Astrocyte of the spinal cord (primary cell): ENCODE measurements around the gene COX17.
A peak's percentile ranks its signal among the peaks of the same experiment; 100 is the strongest.
"Not testable (repeated sequence)": the region's sequence is repeated elsewhere in the genome, so short reads cannot be mapped to it uniquely, and the experiment has no call there.

ENCODE experiments used
- DNase-seq: peaks from one replicate; pipeline ENCODE4 v3.0.0; 2011; ENCODE audit warnings: low read depth, low spot score
- H3K4me3 ChIP-seq: 2 replicates; pipeline ENCODE4 v1.5.1; 2011; ENCODE audit warnings: low read depth, mild to moderate bottlenecking, low read length, moderate library complexity
- in situ Hi-C: cut with HindIII; loops from 2 replicates; pipeline ENCODE4 v1.10.0; 2017; ENCODE audit warnings: low sequenced_read_pairs
- TF ChIP-seq, protein P1 (sequence below): IDR thresholded peaks from 2 replicates; pipeline ENCODE4 v1.5.1; 2012; ENCODE audit warnings: low read depth, mild to moderate bottlenecking, low read length, inconsistent platforms

COX17 gene

DNA sequence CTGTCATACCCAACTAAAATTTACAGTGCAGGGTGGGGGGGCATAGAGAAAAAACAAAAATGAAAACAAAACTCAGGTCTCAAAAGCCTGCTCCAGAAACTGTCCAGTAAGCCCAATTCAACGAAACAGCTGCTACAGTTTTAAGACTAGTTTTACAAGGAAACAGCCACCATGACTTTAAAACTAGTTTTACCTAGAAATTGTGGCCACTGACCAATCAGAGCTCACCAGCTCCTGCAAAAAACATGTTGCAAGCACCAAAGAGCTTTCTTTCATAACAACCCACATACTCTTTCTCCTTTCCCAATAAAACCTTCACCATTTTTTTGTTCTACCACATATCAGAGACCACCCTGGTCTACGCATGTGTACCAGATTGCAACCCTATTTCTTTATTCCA, 18.3 kb upstream of the COX17 start:
- no peak overlapping the region for H3K4me3 ChIP-seq
- no peak for DNase-seq
- TF ChIP-seq, protein P1, sequence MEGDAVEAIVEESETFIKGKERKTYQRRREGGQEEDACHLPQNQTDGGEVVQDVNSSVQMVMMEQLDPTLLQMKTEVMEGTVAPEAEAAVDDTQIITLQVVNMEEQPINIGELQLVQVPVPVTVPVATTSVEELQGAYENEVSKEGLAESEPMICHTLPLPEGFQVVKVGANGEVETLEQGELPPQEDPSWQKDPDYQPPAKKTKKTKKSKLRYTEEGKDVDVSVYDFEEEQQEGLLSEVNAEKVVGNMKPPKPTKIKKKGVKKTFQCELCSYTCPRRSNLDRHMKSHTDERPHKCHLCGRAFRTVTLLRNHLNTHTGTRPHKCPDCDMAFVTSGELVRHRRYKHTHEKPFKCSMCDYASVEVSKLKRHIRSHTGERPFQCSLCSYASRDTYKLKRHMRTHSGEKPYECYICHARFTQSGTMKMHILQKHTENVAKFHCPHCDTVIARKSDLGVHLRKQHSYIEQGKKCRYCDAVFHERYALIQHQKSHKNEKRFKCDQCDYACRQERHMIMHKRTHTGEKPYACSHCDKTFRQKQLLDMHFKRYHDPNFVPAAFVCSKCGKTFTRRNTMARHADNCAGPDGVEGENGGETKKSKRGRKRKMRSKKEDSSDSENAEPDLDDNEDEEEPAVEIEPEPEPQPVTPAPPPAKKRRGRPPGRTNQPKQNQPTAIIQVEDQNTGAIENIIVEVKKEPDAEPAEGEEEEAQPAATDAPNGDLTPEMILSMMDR = no peak
- in situ Hi-C loops = no loop called here

DNA sequence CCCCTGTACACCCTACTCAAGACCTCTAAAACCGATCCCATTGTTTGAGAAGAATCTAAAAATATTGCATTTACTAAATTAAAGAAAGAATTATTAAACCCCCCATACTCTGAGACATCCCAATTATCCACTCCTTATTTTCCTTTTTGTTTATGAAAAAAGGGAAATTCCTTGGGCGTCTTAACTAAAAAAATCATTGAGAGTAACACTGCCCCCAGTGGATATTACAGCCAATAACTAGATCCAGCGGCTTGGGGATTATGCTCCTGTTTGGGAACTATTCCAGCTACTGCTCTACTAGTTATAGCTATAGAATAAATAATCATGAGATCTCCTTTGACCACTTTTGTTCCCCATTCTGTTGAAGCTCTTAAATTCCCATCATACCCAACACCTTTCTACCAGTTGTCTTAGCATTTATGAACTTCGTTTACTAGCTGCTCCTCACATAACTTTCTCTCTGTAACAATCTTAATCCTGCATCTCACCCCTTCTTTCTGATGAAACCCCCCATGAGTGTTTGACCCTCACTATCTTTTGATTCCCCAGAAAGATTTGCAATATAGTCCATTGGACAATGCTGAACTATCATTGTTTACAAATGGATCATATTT, 12.9 kb upstream of the COX17 start:
- TF ChIP-seq, protein P1 = peak; percentile 51

DNA sequence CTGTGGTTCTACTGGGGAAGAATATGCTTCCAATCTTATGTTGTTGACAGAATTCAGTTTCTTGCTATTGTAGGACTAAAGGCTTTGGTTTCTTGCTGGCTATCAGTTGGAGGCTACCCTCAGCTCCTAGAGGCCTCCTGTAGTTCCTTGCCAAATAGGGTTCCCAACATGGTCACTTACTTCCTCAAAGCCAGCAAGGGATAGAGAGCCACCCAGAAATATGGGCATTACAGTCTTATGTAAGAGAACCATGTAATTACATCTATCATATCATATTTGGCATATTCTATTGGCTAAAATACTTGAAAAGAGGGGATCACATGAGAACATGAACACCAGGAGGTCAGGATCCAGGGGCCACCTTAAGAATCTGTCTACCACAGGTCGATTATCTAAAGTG, 6.2 kb upstream of the COX17 start:
- DNase-seq = no peak
- H3K4me3 ChIP-seq = no peak overlapping the region
- in situ Hi-C loops = no loop called here
- TF ChIP-seq, protein P1 = no peak

More for the DNA sequence above, 12.9 kb upstream of the COX17 start:
- H3K4me3 ChIP-seq = no peak overlapping the region
- in situ Hi-C loops = no loop called here
- peak; percentile 46 for DNase-seq

DNA sequence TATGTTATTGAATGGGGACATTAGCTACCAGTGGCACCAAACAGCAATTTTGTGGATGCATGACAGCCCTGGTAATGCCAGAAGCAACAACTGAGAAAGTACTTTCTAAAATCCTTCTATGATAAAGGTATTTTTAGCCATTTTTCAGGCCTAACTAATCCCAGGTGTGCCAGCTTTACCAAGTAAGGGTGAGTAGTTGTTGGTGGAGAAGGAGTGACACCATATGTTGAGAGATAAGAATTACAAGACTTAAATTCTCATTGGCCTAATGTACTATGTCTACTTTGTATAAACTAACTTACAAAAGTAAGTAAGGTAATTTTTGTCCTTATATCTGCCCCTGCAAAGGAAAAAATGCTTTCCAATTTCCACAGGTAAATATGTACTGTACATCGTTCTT, 4.1 kb upstream of the COX17 start:
- no peak overlapping the region for H3K4me3 ChIP-seq
- peak; percentile 51 for DNase-seq
- TF ChIP-seq, protein P1 = peak; percentile 44
- in situ Hi-C loops = no loop called here

DNA sequence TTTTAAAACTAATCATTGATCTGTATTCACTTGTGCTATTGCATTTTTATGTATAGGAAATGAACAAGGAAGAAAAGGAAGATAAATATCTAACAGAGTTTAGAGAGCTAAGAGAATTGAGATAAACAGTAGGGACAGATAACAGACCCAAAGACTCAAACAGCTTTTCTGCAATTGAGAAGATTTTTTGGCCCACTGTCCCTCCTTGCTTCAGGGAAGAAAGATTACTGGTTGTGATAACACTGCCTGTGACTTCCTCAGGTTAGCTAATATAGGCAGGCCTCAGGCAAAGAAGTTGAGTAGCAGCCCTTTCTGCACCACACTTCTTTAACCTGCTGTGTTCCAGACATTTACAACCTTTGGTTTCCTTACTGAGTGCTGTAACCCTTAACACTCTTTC, 2.7 kb upstream of the COX17 start:
- no peak overlapping the region for H3K4me3 ChIP-seq
- no peak for DNase-seq
- TF ChIP-seq, protein P1 = no peak
- in situ Hi-C loops = no loop called here

DNA sequence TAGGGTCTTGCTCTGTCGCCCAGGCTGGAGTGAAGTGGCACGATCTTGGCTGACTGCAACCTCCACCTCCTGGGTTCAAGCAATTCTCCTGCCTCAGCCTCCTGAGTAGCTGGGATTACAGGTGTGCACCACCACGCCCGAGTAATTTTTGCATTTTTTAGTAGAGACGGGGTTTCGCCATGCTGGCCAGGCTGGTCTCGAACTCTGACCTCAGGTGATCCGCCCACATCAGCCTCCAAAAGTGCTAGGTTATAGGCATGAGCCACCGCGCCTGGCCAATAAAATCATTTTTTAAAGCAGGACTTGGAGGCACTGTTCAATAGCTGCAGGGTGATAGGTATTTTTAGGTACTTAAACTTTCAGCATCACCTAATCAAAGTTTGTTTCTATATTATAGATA, 1.0 kb upstream of the COX17 start:
- in situ Hi-C loops, H3K4me3 ChIP-seq, DNase-seq: not testable (repeated sequence)

DNA sequence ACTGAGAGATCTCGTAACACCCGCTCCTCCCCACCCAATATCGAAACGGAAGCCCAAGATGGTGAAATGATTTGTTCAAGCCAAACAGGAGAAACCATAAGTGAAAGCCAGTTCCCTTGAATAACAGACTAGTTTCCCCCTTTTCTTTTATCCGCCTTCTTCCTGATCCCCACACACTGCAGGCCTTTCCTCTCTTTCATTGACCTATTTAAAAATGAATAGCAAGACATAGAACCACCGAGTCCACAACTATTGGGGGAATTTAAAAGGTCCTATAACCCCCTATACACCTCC, 382 bp upstream of the COX17 start:
- H3K4me3 ChIP-seq = peak overlapping the region; percentile 67
- in situ Hi-C loops = no loop called here
- TF ChIP-seq, protein P1 = no peak
- DNase-seq = no peak
